Activated CD8-positive, alpha-beta T cell treated with anti-CD3 and anti-CD28 coated beads for 36 hours (primary cell): ENCODE data around the gene HEATR5A. TPM values are rescaled to one million over a fixed set of nuclear protein-coding genes. Genes with fewer than 3 reads are reported as not detected.

Experiments used
- ATAC-seq: fragments of 200-7000 bp; cut with Tn5 transposase; one replicate; pipeline ENCODE4 v1.10.0; 2021; ENCODE audit warnings: mild to moderate bottlenecking, moderate library complexity
- CTCF ChIA-PET: fragments of 350-600 bp; sonication (Branson Sonifier 250); formaldehyde crosslinking; loops from one replicate; lab custom pipeline; 2021; ENCODE audit warnings: antibody characterized with exemption; lab: Charles Lee
- POLR2A ChIA-PET: fragments of 350-600 bp; sonication (Branson Sonifier 250); formaldehyde crosslinking; loops from one replicate; lab custom pipeline; 2021; ENCODE audit warnings: antibody characterized with exemption; lab: Charles Lee
- DNase-seq: peaks from one replicate; pipeline ENCODE4 v3.0.0-alpha.2; 2020
- H3K27ac Mint-ChIP-seq: one replicate; pipeline ENCODE4 v1.8.0; 2021; ENCODE audit warnings: mild to moderate bottlenecking, mixed read lengths
- H3K27me3 Mint-ChIP-seq: one replicate; pipeline ENCODE4 v1.8.0; 2021; ENCODE audit warnings: mixed read lengths
- H3K36me3 Mint-ChIP-seq: one replicate; pipeline ENCODE4 v1.8.0; 2021; ENCODE audit warnings: low read depth, mixed read lengths
- H3K4me1 Mint-ChIP-seq: one replicate; pipeline ENCODE4 v1.8.0; 2021; ENCODE audit warnings: low read depth, mixed read lengths
- H3K4me3 Mint-ChIP-seq: one replicate; pipeline ENCODE4 v1.8.0; 2021; ENCODE audit warnings: mild to moderate bottlenecking, moderate library complexity, mixed read lengths
- H3K9me3 Mint-ChIP-seq: one replicate; pipeline ENCODE4 v1.8.0; 2021; ENCODE audit warnings: mixed read lengths
- CTCF ChIP-seq: fragments of 200-600 bp; IDR thresholded peaks from one replicate; pipeline ENCODE4 v1.8.0; 2022; ENCODE audit warnings: antibody characterized with exemption, mild to moderate bottlenecking
- intact Hi-C: fragments of 100-400 bp; cut with micrococcal nuclease; formaldehyde crosslinking; loops from one replicate; pipeline ENCODE4 v1.10.0; 2022
- total RNA-seq, 2 experiments: library from RNA; stranded (reverse); gene quantifications; one replicate each; pipeline ENCODE4 v1.2.3, GENCODE V29; 2021

HEATR5A gene
- total RNA-seq, 2 experiments from 2014 or later: 12.7 to 15.7 TPM

- Mint-ChIP-seq H3K27ac (peak overlapping the region; percentile 94), H3K27me3 (no peaks in the 10 kb centered on the region), H3K4me3 (peak overlapping the region; percentile 89), H3K4me1 (peaks cover 24% of the 10 kb centered on the region), H3K36me3 (peaks cover 4% of the 10 kb centered on the region), H3K9me3 (no peaks in the 10 kb centered on the region)
- DNase-seq: no peak
- ChIA-PET CTCF (interaction anchor here (1.0 to 2.2 kb wide), 3 partner anchors 37 to 797 kb away, joined by 3 to 7 read pairs (median 4); partner anchors contain the start of gene HEATR5A), POLR2A (interaction anchor here (0.6 to 1.8 kb wide), 4 partner anchors 37 to 620 kb away, joined by 3 to 16 read pairs (median 4); partner anchors contain the start of gene HEATR5A)
- intact Hi-C loops: loop anchor here (5.0 kb wide), 1 partner anchor 36 kb away; the partner anchor contains the start of gene HEATR5A
- no peak for ATAC-seq
- TF ChIP-seq CTCF: no peak
Observed at GRCh38 chr14:31457665-31458659, 37.6 kb upstream of the HEATR5A start.

GRCh38 chr14:31456841-31457664 is 36.7 kb upstream of the HEATR5A start, which contains the start of gene DTD2:
DTD2 (minus strand) TSS chr14:31457506; CDS start chr14:31457393, 113 bp downstream.
- POLR2A ChIA-PET: interaction anchor here (0.6 to 1.8 kb wide), 4 partner anchors 37 to 621 kb away, joined by 3 to 16 read pairs (median 4); partner anchors contain the start of gene HEATR5A
- peak within 1 kb of the TSS; percentile 94 for H3K27ac Mint-ChIP-seq
- no peak for TF ChIP-seq CTCF

GRCh38 chr14:31449971-31450610 is 29.7 kb upstream of the HEATR5A start:
- Mint-ChIP-seq H3K27me3 (no peaks in the 10 kb centered on the region), H3K36me3 (peaks cover 23% of the 10 kb centered on the region), H3K4me3 (no peak overlapping the region), H3K4me1 (peaks cover 8% of the 10 kb centered on the region), H3K9me3 (no peaks in the 10 kb centered on the region), H3K27ac (no peak overlapping the region)
- DNase-seq (no peak), ATAC-seq (peak; percentile 65)
- intact Hi-C loops: no loop called here
- ChIA-PET CTCF (interaction anchor here (0.8 to 3.9 kb wide), 17 partner anchors 10 to 300 kb away, joined by 3 to 21 read pairs (median 4); partner anchors contain the start of gene HEATR5A), POLR2A (no interaction called here)
- TF ChIP-seq CTCF: peak; percentile 62

More at GRCh38 chr14:31456841-31457664, 36.7 kb upstream of the HEATR5A start, which contains the start of gene DTD2:
- H3K4me1 Mint-ChIP-seq: peaks cover 24% of the 10 kb centered on the region
- intact Hi-C loops: loop anchor here (5.0 kb wide), 1 partner anchor 35 kb away; the partner anchor contains the start of gene HEATR5A
- no peaks in the 10 kb centered on the region for H3K27me3 Mint-ChIP-seq
- no peaks in the 10 kb centered on the region for H3K9me3 Mint-ChIP-seq
- ATAC-seq (peak; percentile 99), DNase-seq (peak; percentile 94)
- H3K4me3 Mint-ChIP-seq: peak within 1 kb of the TSS; percentile 89
- H3K36me3 Mint-ChIP-seq: peaks cover 9% of the 10 kb centered on the region
- CTCF ChIA-PET: interaction anchor here (0.9 to 2.2 kb wide), 3 partner anchors 36 to 80 kb away, joined by 3 to 7 read pairs (median 4); partner anchors contain the start of gene HEATR5A

GRCh38 chr14:31449136-31449535 is 28.8 kb upstream of the HEATR5A start:
- Mint-ChIP-seq H3K4me1 (peaks cover 4% of the 10 kb centered on the region), H3K4me3 (no peak overlapping the region), H3K9me3 (no peaks in the 10 kb centered on the region), H3K27ac (no peak overlapping the region), H3K27me3 (no peaks in the 10 kb centered on the region), H3K36me3 (peaks cover 25% of the 10 kb centered on the region)
- ChIA-PET CTCF (interaction anchor here (0.9 to 3.9 kb wide), 12 partner anchors 14 to 299 kb away, joined by 3 to 21 read pairs (median 4); partner anchors contain the start of gene HEATR5A), POLR2A (no interaction called here)
- no peak for TF ChIP-seq CTCF
- intact Hi-C loops: no loop called here
- no peak for ATAC-seq
- DNase-seq: no peak
